ENCODE data around the gene KCNMA1.

DNA sequence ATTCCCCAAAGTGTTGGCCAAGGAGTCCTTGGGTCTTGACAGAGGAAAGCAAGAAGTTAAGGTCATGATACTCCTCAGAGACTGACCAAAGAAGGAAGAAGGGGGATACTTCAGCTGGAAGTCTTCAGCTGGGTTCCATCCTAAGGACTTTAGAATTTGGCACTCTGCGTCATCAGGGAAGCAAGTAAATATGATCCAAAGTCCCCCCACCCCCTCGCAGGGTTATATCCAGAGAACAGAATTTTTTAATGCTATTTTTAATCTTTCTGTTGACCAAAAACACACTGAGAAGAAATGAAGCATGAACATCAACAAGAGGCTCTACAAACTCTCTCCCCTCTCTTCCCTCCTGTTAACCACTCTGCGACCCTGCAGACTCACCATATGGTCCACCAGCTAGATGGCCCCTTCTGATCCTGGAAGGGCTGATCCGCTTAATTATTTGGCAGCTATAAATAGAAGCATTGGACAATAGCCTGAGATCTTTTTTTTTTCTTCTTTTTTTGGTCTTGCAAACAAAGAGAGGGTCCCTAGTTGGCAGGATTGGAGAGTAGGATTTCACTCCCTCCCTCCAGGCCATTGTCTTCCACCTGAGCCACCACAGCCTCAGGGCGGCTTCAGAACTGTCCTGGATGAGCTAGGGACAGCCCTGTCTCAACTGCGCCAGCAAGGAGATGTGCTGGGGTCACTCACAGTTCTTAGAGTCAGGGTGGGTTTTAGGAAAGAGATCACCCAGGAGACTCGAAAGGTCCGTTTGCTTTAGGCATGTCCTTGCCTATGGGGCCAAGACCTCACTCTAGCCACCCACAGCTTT is 196.0 kb downstream of the KCNMA1 start:
- TF ChIP-seq, protein P1, sequence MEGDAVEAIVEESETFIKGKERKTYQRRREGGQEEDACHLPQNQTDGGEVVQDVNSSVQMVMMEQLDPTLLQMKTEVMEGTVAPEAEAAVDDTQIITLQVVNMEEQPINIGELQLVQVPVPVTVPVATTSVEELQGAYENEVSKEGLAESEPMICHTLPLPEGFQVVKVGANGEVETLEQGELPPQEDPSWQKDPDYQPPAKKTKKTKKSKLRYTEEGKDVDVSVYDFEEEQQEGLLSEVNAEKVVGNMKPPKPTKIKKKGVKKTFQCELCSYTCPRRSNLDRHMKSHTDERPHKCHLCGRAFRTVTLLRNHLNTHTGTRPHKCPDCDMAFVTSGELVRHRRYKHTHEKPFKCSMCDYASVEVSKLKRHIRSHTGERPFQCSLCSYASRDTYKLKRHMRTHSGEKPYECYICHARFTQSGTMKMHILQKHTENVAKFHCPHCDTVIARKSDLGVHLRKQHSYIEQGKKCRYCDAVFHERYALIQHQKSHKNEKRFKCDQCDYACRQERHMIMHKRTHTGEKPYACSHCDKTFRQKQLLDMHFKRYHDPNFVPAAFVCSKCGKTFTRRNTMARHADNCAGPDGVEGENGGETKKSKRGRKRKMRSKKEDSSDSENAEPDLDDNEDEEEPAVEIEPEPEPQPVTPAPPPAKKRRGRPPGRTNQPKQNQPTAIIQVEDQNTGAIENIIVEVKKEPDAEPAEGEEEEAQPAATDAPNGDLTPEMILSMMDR (conservative IDR thresholded peaks at IDR 0.05) = no peak
- TF ChIP-seq EZH2 (IDR thresholded peaks at IDR 0.05; ENCODE audit: low read depth) = no peak

All from PC-9 (cell line).